DND-41 (cell line): Measurements from ENCODE around the gene RDH12.

ENCODE experiments used
- ATAC-seq: fragments of 200-7000 bp; cut with Tn5 transposase; 3 replicates; pipeline ENCODE4 v1.9.1; 2021; ENCODE audit warnings: low read depth; ENCODE audit not compliant: insufficient read depth
- DNase-seq: peaks from one replicate; pipeline ENCODE4 v3.0.0-alpha.2; 2020
- H2AFZ ChIP-seq: 2 replicates; pipeline ENCODE4 v1.6.0; 2012; ENCODE audit warnings: low read depth, low read length
- H3K27ac ChIP-seq: 2 replicates; pipeline ENCODE4 v1.5.1; 2012; ENCODE audit warnings: low read length, inconsistent platforms
- H3K27me3 ChIP-seq: fragments of 200-600 bp; sonication (generic); 2 replicates; pipeline ENCODE4 v1.6.0; 2012; ENCODE audit warnings: low read length, mild to moderate bottlenecking, inconsistent platforms; ENCODE audit not compliant: insufficient read depth, poor library complexity
- H3K36me3 ChIP-seq: 2 replicates; pipeline ENCODE4 v1.5.1; 2012; ENCODE audit warnings: low read length, inconsistent platforms; ENCODE audit not compliant: insufficient read depth
- H3K4me1 ChIP-seq: 2 replicates; pipeline ENCODE4 v1.5.1; 2012; ENCODE audit warnings: mild to moderate bottlenecking, low read length; ENCODE audit not compliant: insufficient read depth
- H3K4me2 ChIP-seq: 2 replicates; pipeline ENCODE4 v1.6.0; 2012; ENCODE audit warnings: mild to moderate bottlenecking, moderate library complexity, low read length, inconsistent platforms; ENCODE audit not compliant: insufficient read depth
- H3K4me3 ChIP-seq, 2 experiments: fragments of 200-600 bp in 1 of 2; shearing (Covaris generic) in 1 of 2; 2 replicates each; pipeline ENCODE4 v1.5.1; 2012 to 2016; ENCODE audit warnings: inconsistent platforms in 2 of 2, low read length in 2 of 2, mild to moderate bottlenecking in 2 of 2, low read depth in 1 of 2, moderate library complexity in 1 of 2
- H3K79me2 ChIP-seq: 2 replicates; pipeline ENCODE4 v1.6.0; 2012; ENCODE audit warnings: low read length, inconsistent platforms; ENCODE audit not compliant: insufficient read depth
- H3K9ac ChIP-seq: 2 replicates; pipeline ENCODE4 v1.6.0; 2012; ENCODE audit warnings: low read depth, mild to moderate bottlenecking, inconsistent platforms, low read length, moderate library complexity
- H3K9me3 ChIP-seq: 2 replicates; pipeline ENCODE4 v1.5.1; 2012; ENCODE audit warnings: low read length, moderate library complexity, mild to moderate bottlenecking, inconsistent platforms; ENCODE audit not compliant: insufficient read depth, severe bottlenecking
- H4K20me1 ChIP-seq: 2 replicates; pipeline ENCODE4 v1.6.0; 2012; ENCODE audit warnings: low read length; ENCODE audit not compliant: insufficient read depth
- CTCF ChIP-seq: IDR thresholded peaks from 2 replicates; pipeline ENCODE4 v1.5.1; 2012; ENCODE audit warnings: borderline replicate concordance, low read length, moderate library complexity, mild to moderate bottlenecking; ENCODE audit not compliant: poor library complexity, severe bottlenecking; ENCODE audit errors: extremely low read depth
- EZH2 ChIP-seq: IDR thresholded peaks from 3 replicates; pipeline ENCODE4 v1.6.1; 2012; ENCODE audit warnings: borderline replicate concordance, low read depth, mild to moderate bottlenecking, moderate library complexity, low read length, inconsistent platforms; ENCODE audit not compliant: severe bottlenecking

Gene RDH12

GRCh38 chr14:67746927-67747326 is 45.2 kb downstream of the RDH12 start:
- H3K9me3 ChIP-seq: no peaks in the 10 kb centered on the region
- DNase-seq (no peak), ATAC-seq (no peak)
- H3K4me1 ChIP-seq: no peaks in the 10 kb centered on the region
- no peaks in the 10 kb centered on the region for H3K27me3 ChIP-seq
- TF ChIP-seq CTCF (no peak), EZH2 (no peak)
- no peaks in the 10 kb centered on the region for H3K79me2 ChIP-seq
- peaks cover 40% of the 10 kb centered on the region for H3K36me3 ChIP-seq
- H3K4me3 ChIP-seq: no peak overlapping the region
- H3K9ac ChIP-seq: no peak overlapping the region
- no peaks in the 10 kb centered on the region for H4K20me1 ChIP-seq
- no peak overlapping the region for H2AFZ ChIP-seq
- H3K4me2 ChIP-seq: no peak overlapping the region
- no peak overlapping the region for H3K27ac ChIP-seq

- Histone ChIP-seq H3K27ac (no peak overlapping the region), H3K27me3 (no peaks in the 10 kb centered on the region), H3K79me2 (no peaks in the 10 kb centered on the region), H3K9me3 (no peaks in the 10 kb centered on the region), H2AFZ (no peak overlapping the region), H3K4me3 (no peak overlapping the region), H3K9ac (no peak overlapping the region), H3K36me3 (peaks cover 54% of the 10 kb centered on the region), H4K20me1 (no peaks in the 10 kb centered on the region), H3K4me2 (no peak overlapping the region), H3K4me1 (no peaks in the 10 kb centered on the region)
- TF ChIP-seq EZH2 (no peak), CTCF (no peak)
- DNase-seq: no peak
- no peak for ATAC-seq
Measured at GRCh38 chr14:67748312-67748711, 46.6 kb downstream of the RDH12 start.

- Histone ChIP-seq H3K36me3 (peaks cover 65% of the 10 kb centered on the region), H3K4me3 (no peak overlapping the region), H3K9me3 (no peaks in the 10 kb centered on the region), H3K4me2 (no peak overlapping the region), H3K27ac (no peak overlapping the region), H3K4me1 (no peaks in the 10 kb centered on the region), H3K9ac (no peak overlapping the region), H4K20me1 (no peaks in the 10 kb centered on the region), H3K79me2 (no peaks in the 10 kb centered on the region), H3K27me3 (no peaks in the 10 kb centered on the region), H2AFZ (no peak overlapping the region)
- TF ChIP-seq CTCF: no peak
- TF ChIP-seq EZH2: no peak
- no peak for ATAC-seq
- DNase-seq: no peak
Measured at GRCh38 chr14:67749341-67750084, 47.8 kb downstream of the RDH12 start.
